ENCODE results near the gene CYP26C1.
"Not testable (repeated sequence)": the region's sequence is repeated elsewhere in the genome, so short reads cannot be mapped to it uniquely, and the experiment has no call there.

CYP26C1 gene

DNA sequence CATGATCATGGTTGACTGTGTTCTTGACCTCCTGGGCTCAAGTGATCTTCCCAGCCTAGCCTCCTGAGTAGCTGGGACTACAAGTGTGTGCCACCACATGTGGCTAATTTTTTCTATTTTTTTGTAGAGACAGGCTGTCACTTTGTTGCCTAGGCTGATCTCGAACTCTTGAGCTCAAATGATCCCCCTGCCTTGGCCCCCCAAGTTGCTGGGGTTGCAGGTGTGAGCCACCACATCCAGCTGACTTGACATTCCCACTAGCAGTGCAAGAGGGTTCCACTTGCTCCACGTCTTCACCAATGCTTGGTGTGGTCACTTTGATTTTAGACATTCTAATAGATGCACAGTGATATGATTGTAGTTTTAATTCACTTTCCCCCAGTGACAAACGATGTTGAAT lies 38.2 kb downstream of the CYP26C1 start:
- DNase-seq (ENCODE audit: low read depth): no peak
- H3K4me3 ChIP-seq (ENCODE audit: low read depth, low read length): no peak overlapping the region

DNA sequence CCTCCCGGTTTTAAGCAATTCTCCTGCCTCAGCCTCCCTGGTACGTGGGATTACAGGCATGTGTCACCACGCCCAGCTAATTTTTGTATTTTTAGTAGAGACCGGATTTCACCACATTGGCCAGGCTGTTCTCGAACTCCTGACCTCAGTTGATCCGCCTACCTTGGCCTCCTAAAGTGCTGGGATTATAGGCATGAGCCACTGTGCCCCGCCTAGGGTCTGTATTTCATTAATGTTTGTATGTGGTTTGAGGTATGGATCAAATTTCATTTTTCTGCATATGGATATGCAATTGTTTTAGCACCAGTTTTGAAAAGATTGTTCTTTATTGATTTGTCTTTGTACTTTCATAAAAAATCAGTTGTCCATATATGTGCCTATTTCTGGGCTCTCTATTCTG lies 39.1 kb downstream of the CYP26C1 start:
- no peak for DNase-seq (ENCODE audit: low read depth)
- H3K4me3 ChIP-seq (ENCODE audit: low read depth, low read length): no peak overlapping the region

GRCh38 chr10:93101148-93101547 lies 40.5 kb downstream of the CYP26C1 start:
- DNase-seq (ENCODE audit: low read depth): not testable (repeated sequence)

GRCh38 chr10:93103953-93104352 lies 43.4 kb downstream of the CYP26C1 start:
- H3K4me3 ChIP-seq (ENCODE audit: low read depth, low read length): no peak overlapping the region
- no peak for DNase-seq (ENCODE audit: low read depth)

More at GRCh38 chr10:93101148-93101547, 40.5 kb downstream of the CYP26C1 start:
- H3K4me3 ChIP-seq (ENCODE audit: low read depth, low read length): not testable (repeated sequence)

- no peak for DNase-seq (ENCODE audit: low read depth)
- no peak overlapping the region for H3K4me3 ChIP-seq (ENCODE audit: low read depth, low read length)
Observed at GRCh38 chr10:93106631-93107072, 46.1 kb downstream of the CYP26C1 start.

- DNase-seq (ENCODE audit: low read depth): no peak
- no peak overlapping the region for H3K4me3 ChIP-seq (ENCODE audit: low read depth, low read length)
Observed at GRCh38 chr10:93110472-93111146, 50.0 kb downstream of the CYP26C1 start.

DNA sequence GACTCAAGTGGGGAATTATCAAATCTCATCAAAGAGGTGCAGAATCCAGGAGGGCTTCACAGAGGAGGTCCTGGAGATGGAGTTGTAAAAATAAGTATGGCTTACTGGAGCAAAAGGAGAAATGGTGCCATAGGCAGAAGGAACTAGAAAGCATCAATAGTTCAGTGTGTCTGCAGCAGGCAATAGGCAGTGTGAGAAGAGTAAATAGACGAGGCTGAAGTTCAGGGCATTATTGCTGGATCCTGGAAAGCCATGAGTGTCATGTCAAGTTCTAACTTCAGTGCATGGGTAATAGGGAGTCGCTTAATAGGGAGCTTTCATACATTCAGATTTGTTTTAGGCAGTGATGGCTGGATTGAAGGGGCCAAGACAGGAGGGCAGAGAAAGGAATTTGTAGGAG lies 52.4 kb downstream of the CYP26C1 start:
- no peak for DNase-seq (ENCODE audit: low read depth)
- no peak overlapping the region for H3K4me3 ChIP-seq (ENCODE audit: low read depth, low read length)

- no peak for DNase-seq (ENCODE audit: low read depth)
- H3K4me3 ChIP-seq (ENCODE audit: low read depth, low read length): no peak overlapping the region
Observed at GRCh38 chr10:93115661-93116383, 55.2 kb downstream of the CYP26C1 start.
